Measurements from ENCODE around the gene PIAS4. TPM values are rescaled to one million over a fixed set of nuclear protein-coding genes. Genes with fewer than 3 reads are reported as not detected.

Gene PIAS4
- total RNA-seq, 4 donors from 2014 or later = 10.6 to 21.6 (median 11.2) TPM

DNA sequence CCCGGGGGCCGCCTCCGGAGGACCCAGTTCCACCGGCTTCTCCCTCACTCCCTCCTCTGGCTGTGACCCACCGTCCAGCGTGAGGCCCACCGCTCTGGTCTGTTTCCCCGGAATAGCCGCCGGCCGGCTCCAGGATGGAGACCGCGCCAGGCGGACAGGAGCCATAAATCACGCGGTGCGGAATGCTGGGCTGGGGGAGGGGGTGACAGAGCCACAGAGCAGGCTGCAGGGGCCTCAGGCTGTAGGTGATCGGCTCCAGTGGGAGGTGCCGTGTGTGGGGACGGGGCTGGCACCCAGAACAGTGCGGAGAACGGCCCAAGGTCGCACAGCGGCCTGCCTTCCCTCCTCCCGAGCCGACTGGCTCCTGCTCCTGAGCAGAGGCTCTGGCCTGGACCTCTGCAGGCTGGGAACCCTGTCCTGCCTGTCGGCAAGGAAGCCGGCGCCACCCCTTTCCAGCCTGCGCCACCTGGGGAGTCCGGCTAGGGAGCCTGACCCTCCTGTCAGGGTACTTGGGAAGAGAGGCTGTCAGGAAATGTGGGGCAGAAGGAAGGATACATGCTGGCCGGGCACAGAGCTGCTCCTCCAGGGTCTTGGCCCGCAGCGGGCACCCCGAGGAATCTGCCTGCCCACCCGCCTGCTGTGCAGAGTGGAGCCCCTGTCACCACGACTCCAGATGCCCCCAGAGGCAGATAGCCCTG lies 8.3 kb downstream of the PIAS4 start:
- no peak for DNase-seq (ENCODE audit: low spot score)
- ATAC-seq (ENCODE audit: low FRiP score) = peak; percentile 12
- TF ChIP-seq, protein P1, sequence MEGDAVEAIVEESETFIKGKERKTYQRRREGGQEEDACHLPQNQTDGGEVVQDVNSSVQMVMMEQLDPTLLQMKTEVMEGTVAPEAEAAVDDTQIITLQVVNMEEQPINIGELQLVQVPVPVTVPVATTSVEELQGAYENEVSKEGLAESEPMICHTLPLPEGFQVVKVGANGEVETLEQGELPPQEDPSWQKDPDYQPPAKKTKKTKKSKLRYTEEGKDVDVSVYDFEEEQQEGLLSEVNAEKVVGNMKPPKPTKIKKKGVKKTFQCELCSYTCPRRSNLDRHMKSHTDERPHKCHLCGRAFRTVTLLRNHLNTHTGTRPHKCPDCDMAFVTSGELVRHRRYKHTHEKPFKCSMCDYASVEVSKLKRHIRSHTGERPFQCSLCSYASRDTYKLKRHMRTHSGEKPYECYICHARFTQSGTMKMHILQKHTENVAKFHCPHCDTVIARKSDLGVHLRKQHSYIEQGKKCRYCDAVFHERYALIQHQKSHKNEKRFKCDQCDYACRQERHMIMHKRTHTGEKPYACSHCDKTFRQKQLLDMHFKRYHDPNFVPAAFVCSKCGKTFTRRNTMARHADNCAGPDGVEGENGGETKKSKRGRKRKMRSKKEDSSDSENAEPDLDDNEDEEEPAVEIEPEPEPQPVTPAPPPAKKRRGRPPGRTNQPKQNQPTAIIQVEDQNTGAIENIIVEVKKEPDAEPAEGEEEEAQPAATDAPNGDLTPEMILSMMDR (IDR thresholded peaks at IDR 0.05) = no peak

GRCh38 chr19:4016486-4016885 lies 8.9 kb downstream of the PIAS4 start:
- no peak for DNase-seq (ENCODE audit: low spot score)
- TF ChIP-seq, protein P1 (IDR thresholded peaks at IDR 0.05) = no peak
- ATAC-seq (ENCODE audit: low FRiP score) = no peak

DNA sequence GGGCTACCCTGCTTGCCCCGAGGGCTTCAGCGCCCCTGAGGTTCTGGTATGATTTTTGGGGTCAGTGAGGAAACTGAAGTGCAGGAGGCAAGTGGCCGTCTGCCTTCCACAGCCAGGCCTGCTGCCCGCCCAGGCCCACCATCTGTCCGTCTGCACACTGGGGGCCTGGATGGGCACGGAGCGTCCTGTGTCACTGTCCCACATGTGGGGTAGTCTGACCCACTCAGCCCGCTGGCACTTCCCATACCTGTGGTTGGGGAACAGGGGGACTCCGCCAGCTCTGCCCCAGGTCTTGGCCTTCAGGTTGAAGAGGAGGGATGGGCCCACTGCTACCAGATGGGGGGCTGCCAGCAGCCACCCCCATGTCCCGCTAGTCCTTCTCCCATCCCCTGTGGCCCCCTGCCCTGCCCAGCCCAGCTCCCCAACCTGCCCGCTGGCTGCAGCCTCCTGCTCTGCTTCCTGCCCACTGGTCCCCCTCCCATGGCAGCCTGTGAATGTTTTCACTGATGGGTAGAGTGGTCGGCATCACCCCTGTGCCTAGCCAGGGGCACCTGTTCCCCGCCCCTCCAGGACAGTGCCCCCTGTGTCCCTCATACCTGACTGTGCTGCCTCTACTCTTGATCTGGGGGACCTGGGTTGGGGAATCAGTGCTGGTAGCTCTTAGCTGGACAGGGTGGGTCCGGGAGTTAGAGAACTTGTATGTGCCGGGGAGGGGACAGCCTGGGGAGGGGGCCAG lies 9.5 kb downstream of the PIAS4 start:
- TF ChIP-seq, protein P1 (IDR thresholded peaks at IDR 0.05) = no peak
- no peak for DNase-seq (ENCODE audit: low spot score)
- no peak for ATAC-seq (ENCODE audit: low FRiP score)

- no peak for ATAC-seq (ENCODE audit: low FRiP score)
Measured at GRCh38 chr19:4018140-4018613, 10.6 kb downstream of the PIAS4 start.

DNA sequence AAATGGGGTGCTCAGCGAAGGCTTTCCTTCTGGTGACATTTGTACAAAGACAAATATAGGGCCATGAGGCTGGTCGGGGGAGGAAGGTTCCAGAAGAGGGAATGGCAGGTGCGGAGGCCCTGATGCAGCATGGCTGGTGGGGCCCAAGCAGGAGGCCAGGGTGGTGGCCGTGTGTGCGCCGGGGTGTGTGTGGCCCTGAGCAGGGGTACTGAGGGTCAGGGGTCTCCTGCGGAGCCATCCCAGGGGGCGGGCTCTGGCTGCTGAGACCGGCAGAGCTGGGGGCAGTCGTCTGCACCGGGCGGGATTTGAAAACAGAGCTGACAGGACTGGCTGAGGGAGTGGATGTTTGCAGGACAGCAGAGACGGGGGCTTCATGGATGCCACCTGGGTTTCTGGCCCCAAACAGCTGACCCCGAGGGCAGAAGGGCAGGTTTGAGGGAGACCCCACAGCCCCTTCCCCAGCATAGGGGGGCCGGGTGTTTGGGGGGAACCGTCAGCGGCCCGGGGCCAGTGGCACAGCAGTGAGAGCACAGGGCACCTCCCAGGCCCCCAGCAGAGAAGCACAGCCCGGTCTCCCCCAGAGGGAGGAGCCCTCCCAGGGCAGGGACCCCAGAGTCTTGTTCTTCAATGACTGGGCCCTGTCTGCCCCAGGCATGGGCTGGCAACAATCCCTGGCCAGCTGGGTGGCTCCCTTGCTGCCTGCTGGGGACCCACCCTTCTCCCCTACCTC lies 11.4 kb downstream of the PIAS4 start:
- ATAC-seq (ENCODE audit: low FRiP score) = no peak

More at GRCh38 chr19:4018140-4018613, 10.6 kb downstream of the PIAS4 start:
- no peak for DNase-seq (ENCODE audit: low spot score)
- TF ChIP-seq, protein P1 (IDR thresholded peaks at IDR 0.05) = no peak

DNA sequence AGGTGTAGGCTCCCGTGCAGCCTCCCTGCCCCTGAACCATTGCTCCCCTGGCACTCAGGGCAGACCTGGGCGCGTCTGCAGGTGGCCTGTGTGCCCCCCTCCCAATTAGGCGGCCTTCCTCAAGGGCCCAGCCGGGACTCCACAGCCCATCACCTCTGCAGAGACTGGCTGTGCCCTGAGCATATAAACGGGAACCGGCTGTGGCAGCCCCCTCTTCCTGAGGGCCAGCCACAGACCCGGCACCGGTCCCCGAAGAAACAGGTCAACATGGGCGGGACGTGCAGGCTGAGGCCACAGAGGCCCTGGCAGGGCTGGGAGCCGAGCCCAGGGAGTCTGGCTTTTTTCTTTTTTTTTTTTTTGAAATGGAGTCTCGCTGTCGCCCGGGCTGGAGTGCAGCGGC lies 12.0 kb downstream of the PIAS4 start:
- TF ChIP-seq, protein P1 (IDR thresholded peaks at IDR 0.05) = no peak
- no peak for DNase-seq (ENCODE audit: low spot score)
- ATAC-seq (ENCODE audit: low FRiP score) = no peak

More for the DNA sequence above, 11.4 kb downstream of the PIAS4 start:
- no peak for DNase-seq (ENCODE audit: low spot score)
- TF ChIP-seq, protein P1 (IDR thresholded peaks at IDR 0.05) = no peak
